ENCODE measurements around the gene ADAM17.

Gene ADAM17

GRCh38 chr2:9443526-9443925 lies 112.1 kb downstream of the ADAM17 start:
- Histone ChIP-seq H3K9ac (ENCODE audit: low read length) (no peak overlapping the region), H3K9me3 (ENCODE audit: control insufficient read depth, insufficient read depth, low read depth, low read length) (no peaks in the 10 kb centered on the region), H3K27me3 (ENCODE audit: control insufficient read depth, insufficient read depth, low read length) (no peaks in the 10 kb centered on the region), H3K4me3 (ENCODE audit: low read depth, low read length) (no peak overlapping the region), H3K27ac (ENCODE audit: low read depth, low read length) (no peak overlapping the region), H3K4me1 (ENCODE audit: control insufficient read depth, insufficient read depth, low read length) (no peaks in the 10 kb centered on the region), H3K36me3 (ENCODE audit: control insufficient read depth, insufficient read depth, low read length) (peaks cover 90% of the 10 kb centered on the region)

GRCh38 chr2:9441556-9441955 lies 114.1 kb downstream of the ADAM17 start:
- no peak overlapping the region for H3K27ac ChIP-seq (ENCODE audit: low read depth, low read length)
- no peaks in the 10 kb centered on the region for H3K27me3 ChIP-seq (ENCODE audit: control insufficient read depth, insufficient read depth, low read length)
- H3K4me1 ChIP-seq (ENCODE audit: control insufficient read depth, insufficient read depth, low read length): no peaks in the 10 kb centered on the region
- H3K36me3 ChIP-seq (ENCODE audit: control insufficient read depth, insufficient read depth, low read length): peaks cover 88% of the 10 kb centered on the region
- no peaks in the 10 kb centered on the region for H3K9me3 ChIP-seq (ENCODE audit: control insufficient read depth, insufficient read depth, low read depth, low read length)
- H3K4me3 ChIP-seq (ENCODE audit: low read depth, low read length): no peak overlapping the region
- no peak overlapping the region for H3K9ac ChIP-seq (ENCODE audit: low read length)

DNA sequence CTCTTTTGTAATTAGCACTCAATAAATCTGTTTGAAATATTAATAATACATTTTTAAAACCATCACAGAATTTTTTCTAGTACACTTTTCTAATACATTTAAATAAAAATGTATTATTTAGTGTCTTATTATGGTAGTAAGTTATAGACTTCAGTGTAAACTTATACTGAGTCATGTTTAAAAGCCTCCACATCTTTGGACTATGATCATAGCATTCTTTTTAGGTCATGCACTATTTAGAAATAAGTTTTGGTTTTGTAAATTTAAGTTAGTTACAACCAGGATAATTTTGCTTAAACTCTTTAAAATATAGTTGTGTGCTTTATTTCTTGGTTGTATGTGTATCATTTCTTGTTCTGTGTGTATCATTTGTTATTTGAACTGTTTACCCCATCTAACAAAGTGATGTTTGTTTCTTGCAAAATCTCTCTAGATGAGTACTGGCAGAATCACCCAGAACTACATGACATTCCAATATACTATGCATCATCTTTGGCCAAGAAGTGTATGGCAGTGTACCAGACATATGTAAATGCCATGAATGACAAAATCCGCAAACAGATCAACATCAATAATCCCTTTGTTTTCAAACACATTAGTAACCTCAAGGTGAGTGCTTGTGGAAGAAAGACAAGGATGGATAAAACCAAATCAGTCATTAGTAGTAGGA lies 115.4 kb downstream of the ADAM17 start:
- Histone ChIP-seq H3K27ac (ENCODE audit: low read depth, low read length) (no peak overlapping the region), H3K9me3 (ENCODE audit: control insufficient read depth, insufficient read depth, low read depth, low read length) (no peaks in the 10 kb centered on the region), H3K36me3 (ENCODE audit: control insufficient read depth, insufficient read depth, low read length) (peaks cover 85% of the 10 kb centered on the region), H3K4me1 (ENCODE audit: control insufficient read depth, insufficient read depth, low read length) (no peaks in the 10 kb centered on the region), H3K27me3 (ENCODE audit: control insufficient read depth, insufficient read depth, low read length) (no peaks in the 10 kb centered on the region), H3K4me3 (ENCODE audit: low read depth, low read length) (no peak overlapping the region), H3K9ac (ENCODE audit: low read length) (no peak overlapping the region)

- no peak overlapping the region for H3K27ac ChIP-seq (ENCODE audit: low read depth, low read length)
- H3K4me3 ChIP-seq (ENCODE audit: low read depth, low read length): no peak overlapping the region
- H3K27me3 ChIP-seq (ENCODE audit: control insufficient read depth, insufficient read depth, low read length): no peaks in the 10 kb centered on the region
- no peak overlapping the region for H3K9ac ChIP-seq (ENCODE audit: low read length)
- no peaks in the 10 kb centered on the region for H3K9me3 ChIP-seq (ENCODE audit: control insufficient read depth, insufficient read depth, low read depth, low read length)
- H3K36me3 ChIP-seq (ENCODE audit: control insufficient read depth, insufficient read depth, low read length): peaks cover 85% of the 10 kb centered on the region
- H3K4me1 ChIP-seq (ENCODE audit: control insufficient read depth, insufficient read depth, low read length): no peaks in the 10 kb centered on the region
These were observed 116.1 kb downstream of the ADAM17 start for GRCh38 chr2:9439536-9439935.

All from HUES6 (cell line).